GM19463 (cell line): ENCODE results near the gene LPAR2.
"Not testable (repeated sequence)": the region's sequence is repeated elsewhere in the genome, so short reads cannot be mapped to it uniquely, and the experiment has no call there.

Source experiments
- ATAC-seq: cut with Tn5 transposase; IDR thresholded peaks from one replicate; pipeline ENCODE4 v1.9.1; 2021; ENCODE audit warnings: mild to moderate bottlenecking, moderate library complexity; ENCODE audit not compliant: unreplicated experiment

The LPAR2 gene

DNA sequence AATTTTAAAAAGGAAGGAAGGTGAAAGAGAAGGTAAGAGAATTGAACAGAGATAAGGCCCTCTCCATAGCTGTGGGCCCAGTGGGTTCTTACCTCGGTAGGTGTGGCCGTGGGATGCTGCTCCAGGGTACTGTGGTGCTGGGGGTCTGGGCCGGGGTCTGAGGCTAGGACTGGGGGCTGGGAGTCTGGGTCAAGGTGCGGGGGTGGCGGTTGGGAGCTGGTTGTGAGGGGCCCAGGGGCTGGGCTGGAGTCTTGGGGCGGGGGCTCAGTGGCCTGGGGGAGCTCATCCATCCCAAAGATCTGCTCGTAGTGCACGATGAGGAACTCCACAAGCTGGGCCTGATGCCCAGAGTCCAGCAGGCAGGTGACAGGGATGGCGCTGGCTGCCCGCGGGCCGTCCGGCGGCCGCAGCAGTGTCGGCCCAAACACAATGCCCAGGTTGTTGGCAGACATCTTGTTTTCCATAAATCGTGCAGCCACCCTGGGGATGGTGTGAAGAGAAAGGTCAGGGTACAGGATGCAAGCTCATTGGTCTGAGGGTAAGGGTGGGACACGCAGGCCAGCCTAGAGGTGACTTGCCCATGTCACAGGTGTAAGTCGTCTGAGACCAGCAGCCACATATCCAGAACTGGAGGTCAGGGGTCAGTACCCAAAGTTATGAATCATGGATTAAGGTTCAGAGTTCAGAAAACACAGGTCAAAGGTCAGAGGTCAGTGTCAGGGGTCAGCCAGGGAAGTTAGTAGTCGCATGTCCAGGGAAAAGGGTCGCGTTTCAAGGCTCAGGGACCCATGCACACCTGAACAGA lies 5.9 kb upstream of the LPAR2 start:
- no peak for ATAC-seq

DNA sequence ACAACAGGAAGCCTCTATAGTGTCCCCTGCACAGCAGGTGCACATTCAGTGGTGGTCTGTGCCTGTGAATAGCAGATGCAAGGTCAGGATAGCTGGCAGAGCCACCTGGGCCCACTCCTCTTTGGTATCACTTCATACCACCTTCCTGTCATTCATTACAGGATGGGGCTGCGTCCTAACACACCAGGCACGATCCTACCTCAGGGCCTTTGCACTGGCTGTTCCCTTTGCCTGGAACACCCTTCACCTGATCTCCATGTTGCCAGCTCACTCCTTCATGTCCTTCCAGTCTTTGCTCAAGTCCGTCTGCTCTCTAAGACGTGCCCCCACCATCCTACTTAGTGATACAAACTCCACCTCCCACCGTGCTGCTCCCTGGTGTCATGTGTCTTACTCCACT lies 4.6 kb upstream of the LPAR2 start:
- no peak for ATAC-seq

DNA sequence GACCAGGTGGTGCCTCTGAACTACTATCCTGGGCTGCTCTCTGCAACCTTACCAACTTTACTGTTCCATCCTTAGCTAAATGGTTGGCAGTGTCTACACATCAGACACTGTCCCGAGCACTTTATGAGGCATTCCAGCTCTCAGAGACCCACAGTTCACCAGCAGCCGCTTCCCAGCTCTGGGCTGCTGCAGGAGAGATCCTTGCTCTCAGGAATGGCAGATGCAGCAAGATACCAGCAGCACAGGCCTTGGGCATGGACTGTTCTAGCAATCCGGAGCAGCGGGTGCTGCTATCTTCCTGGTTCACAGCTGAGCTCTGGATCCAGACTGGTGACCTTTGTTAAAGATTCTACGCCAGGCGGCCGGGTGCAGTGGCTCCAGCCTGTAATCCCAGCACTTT lies 3.3 kb upstream of the LPAR2 start:
- ATAC-seq = no peak

DNA sequence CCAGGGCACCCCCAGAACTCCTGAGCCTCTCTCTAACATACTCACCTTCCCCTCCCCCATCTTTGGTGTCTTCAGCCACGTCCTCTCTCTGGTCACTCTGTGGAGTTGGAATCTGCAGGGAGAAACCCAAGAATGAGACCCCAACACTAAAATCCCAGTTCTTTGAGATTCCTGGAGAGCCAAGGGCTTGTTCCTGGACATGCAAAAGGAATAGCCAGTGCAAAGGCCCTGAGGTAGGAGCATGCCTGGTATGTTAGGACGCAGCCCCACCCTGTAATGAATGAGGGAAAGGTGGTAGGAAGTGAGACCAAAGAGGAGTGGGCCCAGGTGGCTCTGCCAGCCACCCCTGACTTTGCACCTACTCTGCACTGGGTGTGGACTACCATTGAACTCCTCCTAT lies 2.4 kb upstream of the LPAR2 start:
- no peak for ATAC-seq

DNA sequence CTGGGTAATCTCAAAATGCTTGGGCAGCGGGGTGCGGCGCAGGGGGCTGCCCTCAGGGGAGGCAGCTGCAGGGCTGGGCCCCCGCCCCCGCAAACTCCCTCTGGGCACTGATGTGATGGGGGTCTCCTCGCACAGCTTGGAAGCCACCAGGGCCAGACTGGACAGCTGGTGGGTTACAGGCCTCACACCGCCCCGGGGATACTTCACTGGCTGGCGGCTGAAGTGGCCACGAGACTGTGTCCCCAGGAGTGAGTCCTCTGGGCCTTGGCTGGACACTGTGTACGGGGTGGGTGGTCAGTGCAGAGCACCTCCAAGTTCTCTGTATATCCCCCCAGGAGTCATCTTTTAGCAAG lies 2.0 kb upstream of the LPAR2 start:
- ATAC-seq = no peak

DNA sequence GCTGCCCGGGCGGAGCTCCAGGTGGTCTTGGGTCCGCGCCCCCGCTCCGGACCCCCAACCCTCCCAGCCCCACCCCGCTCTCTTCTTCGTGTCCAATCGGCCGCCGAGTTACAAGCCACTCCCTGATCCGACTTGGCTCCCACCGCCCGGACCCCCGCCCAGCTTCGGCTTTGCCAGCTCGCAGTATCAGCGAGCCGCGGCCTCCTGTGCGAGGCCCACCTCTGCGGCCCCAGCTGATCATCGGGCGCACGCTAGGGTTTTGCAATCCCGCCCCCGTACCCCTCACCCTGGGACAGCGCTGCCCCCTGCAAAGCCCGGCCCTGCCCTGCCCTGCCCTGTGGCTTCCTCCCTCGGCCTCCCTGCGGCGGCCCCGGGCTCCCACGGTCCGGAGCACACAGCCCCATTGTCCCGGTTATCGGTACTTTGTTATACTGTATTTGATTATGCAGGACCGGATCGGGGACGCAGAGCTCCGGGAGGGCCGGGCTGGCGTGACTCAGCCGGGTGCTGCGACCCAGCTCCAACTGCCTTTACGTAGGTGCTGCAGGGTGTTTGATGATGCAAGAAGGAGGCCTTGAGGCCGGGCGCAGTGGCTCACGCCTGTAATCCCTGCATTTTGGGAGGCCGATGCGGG lies 598 bp upstream of the LPAR2 start:
- peak; percentile 15 for ATAC-seq

DNA sequence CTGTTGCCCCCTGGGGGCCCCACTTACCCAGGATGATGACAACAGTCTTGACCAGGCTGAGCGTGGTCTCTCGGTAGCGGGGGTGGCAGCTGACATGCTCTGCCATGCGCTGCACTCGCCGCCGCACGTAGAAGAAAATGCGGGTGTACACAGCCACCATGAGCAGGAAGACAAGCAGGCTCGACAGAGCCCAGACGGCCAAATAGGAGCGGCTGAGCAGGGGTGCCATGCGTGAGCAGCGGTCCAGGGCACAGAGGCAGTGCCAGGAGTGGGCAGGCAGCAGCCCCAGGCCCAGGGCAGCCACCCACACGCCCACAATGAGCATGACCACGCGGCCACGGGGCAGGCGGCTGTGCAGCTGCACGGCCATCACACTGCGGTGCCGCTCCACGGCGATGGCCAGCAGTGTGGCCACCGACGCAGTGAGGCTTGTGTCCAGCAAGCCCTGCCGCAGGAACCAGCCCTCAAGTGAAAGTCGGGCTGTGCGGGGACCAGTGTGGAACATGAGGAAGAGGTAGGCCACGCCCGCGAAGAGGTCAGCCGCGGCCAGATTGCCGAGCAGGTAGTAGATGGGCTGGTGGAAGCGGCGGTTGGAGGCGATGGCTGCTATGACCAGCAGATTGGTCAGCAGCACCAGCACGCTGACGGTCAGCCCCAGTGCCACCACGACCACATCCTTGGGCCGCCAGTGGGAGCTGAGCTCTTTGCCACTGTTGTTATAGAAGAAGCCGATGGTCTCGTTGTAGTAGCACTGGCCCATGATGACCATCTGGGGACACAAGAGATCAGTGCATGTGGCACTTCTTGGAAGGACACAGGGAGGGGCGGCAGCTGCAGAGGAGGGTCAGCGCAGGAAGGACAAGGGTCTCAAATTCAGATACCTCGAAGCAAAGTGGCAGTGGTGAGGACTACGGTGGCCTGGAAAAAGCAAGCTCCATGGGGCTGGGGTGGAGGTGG lies 1.2 kb downstream of the LPAR2 start:
- ATAC-seq = no peak

DNA sequence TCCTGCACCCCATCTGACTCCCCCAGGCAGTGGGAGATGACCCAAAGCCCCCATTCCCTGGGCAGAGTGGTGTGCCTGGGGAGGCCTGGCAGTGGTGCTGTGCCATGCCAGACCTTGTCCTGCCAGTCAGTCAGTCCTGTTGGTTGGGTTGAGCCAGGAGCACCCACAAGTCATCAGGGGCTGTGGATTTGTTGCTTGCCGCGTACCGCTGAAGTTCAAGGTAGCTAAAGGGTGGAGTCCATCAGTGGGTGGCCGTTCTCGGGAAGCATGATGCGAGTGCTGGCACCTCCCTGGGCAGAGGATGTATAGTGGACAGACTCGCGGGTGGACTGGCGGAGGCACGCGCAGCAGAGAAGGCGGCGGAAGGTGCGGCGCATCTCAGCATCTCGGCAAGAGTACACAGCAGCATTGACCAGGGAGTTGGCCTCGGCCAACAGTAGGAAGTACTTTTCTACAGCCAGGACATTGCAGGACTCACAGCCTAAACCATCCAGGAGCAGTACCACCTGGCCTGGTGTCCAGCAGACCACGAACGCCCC lies 3.9 kb downstream of the LPAR2 start:
- ATAC-seq = no peak

DNA sequence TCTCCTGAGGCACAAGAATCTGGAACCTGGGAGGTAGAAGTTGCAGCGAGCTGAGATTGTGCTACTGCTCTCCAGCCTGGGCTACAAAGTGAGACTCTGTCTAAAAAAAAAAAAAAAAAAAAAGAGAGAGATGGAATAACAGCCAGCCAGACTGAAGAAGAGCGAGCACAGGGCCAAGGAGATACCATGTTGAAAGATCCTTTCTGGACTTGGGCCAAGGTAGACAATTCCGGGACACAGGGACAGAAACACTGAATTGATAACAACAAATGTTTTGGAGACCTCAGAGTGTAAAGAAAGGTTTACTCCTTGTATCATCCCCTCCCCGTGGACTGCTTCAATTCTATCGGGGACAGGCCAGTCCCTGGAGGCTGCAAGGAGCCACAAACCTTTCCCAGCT lies 4.6 kb downstream of the LPAR2 start:
- no peak for ATAC-seq

DNA sequence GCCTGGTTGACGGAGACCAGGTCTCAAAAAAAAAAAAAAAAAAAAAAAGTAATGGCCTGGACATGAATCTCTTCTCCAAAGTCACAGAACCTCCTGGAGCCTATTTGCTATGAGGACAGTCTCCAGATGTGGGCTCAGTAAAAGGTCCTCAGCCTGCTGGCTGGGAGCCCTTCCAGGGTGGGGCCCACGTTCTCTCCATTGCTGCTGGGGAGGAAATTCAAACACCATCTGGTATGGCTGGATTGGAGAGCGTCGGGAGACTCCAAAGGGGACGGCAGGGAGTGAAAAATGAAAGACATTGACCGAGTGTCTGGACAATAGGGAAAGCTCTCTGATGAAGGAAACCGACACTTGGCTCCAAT lies 8.2 kb downstream of the LPAR2 start:
- no peak for ATAC-seq

DNA sequence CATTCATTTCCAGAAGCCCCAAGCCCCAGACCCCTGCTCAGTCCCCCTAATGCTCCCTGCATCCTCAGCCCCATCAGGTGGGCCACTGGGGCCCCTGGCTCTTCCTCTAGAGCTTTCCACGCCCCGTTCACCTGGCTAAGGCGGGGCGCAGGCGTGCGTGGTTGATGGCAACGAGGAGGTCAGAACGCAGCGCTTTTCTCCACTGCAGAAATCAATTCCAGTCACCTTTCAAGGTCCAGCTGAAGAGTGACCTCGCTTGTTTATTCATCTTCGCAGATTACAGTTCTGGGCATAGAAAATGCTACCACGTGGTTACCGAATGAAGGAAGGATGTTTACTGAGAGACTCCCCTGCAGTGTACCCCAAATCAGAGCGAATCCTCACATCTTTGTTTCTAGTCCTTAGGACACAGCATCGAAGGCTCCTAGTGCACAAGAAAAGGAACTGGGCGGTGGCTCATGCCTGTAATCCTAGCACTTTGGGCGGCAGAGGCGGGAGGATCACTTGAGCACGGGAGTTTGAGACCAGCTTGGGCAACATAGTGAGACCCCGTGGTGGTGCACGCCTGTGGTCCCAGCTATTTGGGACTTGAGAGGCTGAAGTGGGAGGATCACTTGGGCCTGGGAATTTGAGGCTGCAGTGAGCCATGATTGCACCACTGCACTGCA lies 8.7 kb downstream of the LPAR2 start:
- no peak for ATAC-seq

DNA sequence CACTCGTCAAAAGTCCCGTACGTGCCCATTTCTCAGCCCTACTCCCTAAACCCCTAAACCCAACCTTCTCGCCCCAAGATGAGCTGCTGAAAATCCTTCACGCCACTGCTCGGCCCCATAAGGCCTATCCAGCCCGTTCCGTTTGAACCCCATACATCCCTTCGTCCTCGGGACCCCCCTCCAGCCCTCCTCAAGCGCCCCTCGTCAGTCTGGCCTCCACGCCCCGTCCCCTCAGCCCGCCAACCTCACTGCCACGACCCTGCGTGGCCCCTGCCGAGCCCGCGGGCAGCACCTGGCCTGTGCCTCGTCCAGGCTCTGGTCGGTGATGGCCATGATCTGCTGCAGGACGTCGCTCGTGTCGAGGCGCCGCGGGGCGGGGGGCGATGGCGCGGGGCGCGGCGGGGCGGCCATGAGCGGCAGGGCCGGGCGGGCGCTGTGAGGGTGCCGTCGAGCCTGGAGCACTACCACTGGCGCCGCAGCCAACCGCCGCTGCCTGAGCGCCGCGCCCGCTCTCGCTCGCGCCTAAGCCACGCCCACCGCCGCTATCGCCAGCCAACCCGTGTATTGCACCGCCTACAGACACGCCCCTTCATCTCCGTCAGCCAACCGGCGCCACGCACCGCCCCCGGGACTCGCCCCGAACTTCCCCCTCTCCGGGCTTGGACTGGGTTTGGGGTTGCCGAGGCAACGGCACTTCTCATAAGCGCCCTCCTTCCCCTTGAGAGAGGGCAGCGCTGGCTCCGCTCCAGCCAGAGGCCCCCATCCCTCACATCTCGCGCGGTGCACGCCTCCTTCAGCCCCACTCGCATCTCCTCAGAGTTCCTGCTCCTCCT lies 9.6 kb downstream of the LPAR2 start, which contains the start of gene PBX4:
Gene PBX4 (minus strand): TSS at position 469 of the 833 bp plus-strand sequence. CDS start 58 bp downstream, at position 411.
- peak; percentile 99 for ATAC-seq

DNA sequence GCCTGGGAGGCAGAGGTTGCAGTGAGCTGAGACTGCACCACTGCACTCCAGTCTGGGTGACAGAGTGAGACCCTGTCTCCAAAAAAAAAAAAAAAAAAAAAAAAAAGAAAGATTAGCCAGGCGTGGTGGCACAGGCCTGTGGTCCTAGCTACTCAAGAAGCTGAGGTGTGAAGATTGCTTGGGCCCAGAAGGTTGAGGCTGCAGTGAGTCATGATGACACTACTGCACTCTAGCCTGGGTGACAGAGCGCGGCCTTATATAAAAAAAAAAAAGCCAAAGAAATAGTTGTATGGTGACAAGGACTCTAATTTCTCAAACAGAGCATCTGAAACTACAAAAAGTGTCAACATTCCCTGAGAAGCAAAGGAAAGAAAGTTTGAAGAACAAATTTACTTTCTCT lies 12.9 kb downstream of the LPAR2 start:
- no peak for ATAC-seq

DNA sequence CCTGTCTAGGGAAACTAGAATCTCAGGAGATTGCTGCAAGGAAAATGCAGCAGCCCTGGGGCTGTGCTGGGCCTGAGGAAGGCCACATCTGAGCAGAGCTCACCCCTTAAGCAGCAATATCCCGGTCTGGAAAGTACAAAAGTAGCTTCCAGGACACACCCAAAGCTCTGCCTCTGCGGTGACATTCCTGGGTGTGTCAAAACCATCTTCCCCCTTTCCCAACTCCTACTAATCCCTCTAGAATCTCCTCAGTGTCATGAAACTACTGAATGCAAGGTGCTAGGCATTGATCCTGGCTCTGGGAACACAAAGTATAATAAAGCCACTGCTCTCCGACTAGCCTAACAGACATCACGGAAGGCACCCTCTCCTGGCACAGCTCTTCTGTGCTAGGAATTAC lies 14.5 kb downstream of the LPAR2 start:
- ATAC-seq = no peak

DNA sequence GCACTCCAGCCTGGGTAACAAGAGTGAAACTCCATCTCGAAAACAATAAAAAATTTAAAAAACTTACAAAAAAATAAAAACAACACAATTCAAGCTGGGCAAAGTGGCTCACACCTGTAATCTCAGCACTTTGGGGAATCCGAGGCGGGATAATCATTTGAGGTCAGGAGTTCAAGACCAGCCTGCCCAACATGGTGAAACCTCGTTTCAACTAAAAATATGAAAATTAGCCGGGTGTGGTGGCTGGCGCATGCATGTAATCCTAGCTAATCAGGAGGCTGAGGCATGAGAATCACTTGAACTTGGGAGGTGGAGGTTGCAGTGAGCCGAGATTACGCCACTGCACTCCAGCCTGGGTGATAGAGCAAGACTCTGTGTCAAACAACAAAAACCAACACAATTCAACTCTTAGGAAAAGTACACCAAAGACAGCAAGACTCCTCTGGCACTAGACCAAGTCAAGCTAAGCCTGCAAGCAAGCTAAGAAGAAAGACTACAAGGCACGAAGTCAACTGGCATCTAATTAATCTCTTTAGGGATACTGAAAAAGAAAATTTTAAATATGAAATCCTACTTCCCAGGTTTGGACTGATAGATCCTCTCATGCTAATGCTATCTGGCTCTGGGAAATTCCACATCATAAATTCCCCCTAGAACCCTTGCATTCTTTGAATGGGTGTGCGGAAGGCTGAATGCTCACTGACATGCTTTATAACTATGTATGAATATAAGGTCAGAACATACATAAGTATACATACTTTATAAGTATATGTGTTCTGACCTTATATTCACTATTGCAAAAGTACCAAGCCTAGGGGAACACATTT lies 17.4 kb downstream of the LPAR2 start:
- ATAC-seq = no peak

DNA sequence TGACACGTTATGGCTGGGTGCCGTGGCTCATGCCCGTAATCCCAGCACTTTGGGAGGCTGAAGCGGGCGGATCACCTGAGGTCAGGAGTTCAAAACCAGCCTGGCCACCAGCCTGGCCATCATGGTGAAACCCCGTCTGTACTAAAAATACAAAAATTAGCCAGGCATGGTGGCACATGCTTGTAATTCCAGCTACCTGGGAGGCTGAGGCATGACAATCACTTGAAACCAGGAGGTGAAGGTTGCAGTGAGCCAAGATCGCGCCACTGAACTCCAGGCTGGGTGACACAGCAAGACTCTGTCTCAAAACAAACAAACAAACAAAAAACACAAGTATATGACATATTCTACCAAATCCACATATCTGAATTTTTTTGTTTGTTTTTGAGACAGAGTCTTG lies 21.3 kb downstream of the LPAR2 start:
- ATAC-seq = not testable (repeated sequence)

DNA sequence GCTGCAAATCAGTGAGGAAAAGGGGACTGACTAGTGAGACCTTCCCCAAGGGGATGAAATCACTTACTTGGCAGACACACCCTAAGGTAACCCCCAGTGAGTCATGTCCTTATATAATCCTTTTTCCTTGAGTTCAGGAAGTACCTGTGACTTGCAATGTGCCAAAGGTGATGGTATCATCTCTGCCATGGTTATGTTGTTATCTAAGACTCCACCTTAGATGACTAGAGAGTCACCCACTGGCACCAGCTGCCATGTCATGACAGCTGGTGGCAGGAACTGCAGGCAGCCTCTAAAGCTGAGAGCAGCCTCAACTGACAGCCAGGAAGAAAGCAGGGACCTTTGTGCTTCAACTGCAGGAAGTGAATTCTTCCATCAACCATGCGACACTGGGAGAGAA lies 22.0 kb downstream of the LPAR2 start:
- peak; percentile 69 for ATAC-seq

DNA sequence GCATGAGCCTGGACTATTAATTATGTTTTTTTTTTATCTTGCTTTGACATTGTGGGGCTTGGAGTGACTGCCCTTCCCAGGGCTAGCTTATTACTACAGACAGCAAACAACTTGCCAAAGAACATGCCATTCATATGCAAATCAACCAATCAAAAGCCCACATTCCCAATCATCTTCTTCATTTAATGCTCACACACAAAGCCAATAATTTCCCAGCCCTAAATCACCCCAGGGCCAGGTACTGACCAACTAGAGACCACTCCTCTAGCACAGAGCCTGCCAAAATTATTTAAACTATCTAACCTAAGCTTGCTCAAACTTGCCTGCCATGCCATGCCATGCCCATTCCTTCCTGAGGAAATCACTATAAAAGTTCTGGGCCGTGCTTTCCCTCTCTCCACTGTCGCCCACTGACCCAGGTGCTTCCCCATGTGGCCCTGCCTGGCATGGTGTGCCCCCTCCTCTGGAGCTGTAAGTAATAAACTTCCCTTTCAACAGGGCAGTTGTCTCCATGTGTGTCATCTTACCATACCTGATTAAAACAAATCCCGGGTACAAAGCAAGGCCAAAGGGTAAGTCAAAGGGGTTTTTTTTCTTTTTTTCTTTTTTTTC lies 25.2 kb downstream of the LPAR2 start:
- no peak for ATAC-seq
